ENCODE data around the gene CACNA1C. TPM values are rescaled to one million over a fixed set of nuclear protein-coding genes. Genes with fewer than 3 reads are reported as not detected.

Gene CACNA1C
- total RNA-seq, 2 experiments from 2014 or later, result 0.69 to 1.4 TPM

DNA sequence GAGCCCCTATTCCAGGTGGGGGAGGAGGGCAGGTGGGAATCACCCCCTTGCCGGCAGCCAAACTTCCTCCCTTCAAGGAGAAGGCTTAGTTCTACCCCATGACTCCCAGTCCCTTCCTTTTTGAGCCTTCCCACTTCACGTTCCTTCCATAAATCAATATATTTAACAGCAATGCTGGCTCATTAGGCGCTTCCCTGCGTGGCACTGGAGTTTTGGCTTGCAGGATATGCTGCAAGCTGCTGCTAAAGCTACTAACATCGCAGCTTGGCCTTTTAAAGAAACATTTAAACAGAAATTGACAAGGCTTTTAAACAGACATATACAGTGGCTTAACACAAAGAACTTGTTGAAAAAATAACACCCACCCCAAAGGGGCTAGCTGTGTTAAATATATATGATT is 434.0 kb downstream of the CACNA1C start:
- BruUV-seq (replicated peaks), result no TSS peak
- TF ChIP-seq, protein P1, sequence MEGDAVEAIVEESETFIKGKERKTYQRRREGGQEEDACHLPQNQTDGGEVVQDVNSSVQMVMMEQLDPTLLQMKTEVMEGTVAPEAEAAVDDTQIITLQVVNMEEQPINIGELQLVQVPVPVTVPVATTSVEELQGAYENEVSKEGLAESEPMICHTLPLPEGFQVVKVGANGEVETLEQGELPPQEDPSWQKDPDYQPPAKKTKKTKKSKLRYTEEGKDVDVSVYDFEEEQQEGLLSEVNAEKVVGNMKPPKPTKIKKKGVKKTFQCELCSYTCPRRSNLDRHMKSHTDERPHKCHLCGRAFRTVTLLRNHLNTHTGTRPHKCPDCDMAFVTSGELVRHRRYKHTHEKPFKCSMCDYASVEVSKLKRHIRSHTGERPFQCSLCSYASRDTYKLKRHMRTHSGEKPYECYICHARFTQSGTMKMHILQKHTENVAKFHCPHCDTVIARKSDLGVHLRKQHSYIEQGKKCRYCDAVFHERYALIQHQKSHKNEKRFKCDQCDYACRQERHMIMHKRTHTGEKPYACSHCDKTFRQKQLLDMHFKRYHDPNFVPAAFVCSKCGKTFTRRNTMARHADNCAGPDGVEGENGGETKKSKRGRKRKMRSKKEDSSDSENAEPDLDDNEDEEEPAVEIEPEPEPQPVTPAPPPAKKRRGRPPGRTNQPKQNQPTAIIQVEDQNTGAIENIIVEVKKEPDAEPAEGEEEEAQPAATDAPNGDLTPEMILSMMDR (conservative IDR thresholded peaks at IDR 0.05; ENCODE audit: low read length), result no peak
- no peak for TF ChIP-seq EZH2phosphoT487 (IDR thresholded peaks at IDR 0.05; ENCODE audit: borderline replicate concordance, low read depth, low read length)
- Histone ChIP-seq H3K4me3 (ENCODE audit: low read depth, low read length, poor library complexity, severe bottlenecking) (no peak overlapping the region), H2AFZ (ENCODE audit: low read length) (no peak overlapping the region), H3K4me1 (ENCODE audit: insufficient read depth, low read length, poor library complexity, severe bottlenecking) (no peaks in the 10 kb centered on the region), H3K4me2 (ENCODE audit: low read length) (no peak overlapping the region), H3K27ac (ENCODE audit: low read depth, low read length, poor library complexity, severe bottlenecking) (no peak overlapping the region), H4K20me1 (ENCODE audit: insufficient read depth, low read length) (no peaks in the 10 kb centered on the region), H3K9me3 (ENCODE audit: low read length) (no peaks in the 10 kb centered on the region), H3K9me2 (ENCODE audit: insufficient read depth, low read length) (no peaks in the 10 kb centered on the region), H3K79me2 (ENCODE audit: insufficient read depth, low read depth, low read length) (no peaks in the 10 kb centered on the region), H3K36me3 (ENCODE audit: insufficient read depth, low read length) (no peaks in the 10 kb centered on the region)
- intact Hi-C loops (cut with micrococcal nuclease; ENCODE audit: unreplicated experiment), result no loop called here
- no peak for DNase-seq (ENCODE audit: low spot score)
- ChIA-PET CTCF (ENCODE audit: unreplicated experiment) (no interaction called here), POLR2A (no interaction called here)

DNA sequence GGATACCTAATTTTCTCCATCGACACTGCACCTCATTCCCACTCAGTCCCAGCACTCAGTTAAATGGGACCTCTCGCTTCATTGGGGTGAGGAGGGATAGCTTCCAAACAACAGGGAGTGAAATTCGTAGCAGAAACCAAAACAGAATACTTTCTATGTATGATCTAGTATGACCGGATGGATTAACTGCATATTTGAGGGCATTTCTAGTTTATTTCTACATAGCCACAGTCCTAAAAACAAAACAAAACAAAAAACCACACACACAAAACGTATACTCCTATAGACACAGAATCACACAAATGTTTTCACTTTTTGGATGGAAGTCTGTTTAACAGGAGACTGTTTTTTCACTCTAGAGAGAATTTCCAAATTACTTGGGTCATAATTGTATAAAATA is 434.5 kb downstream of the CACNA1C start:
- no peak for TF ChIP-seq EZH2phosphoT487 (IDR thresholded peaks at IDR 0.05; ENCODE audit: borderline replicate concordance, low read depth, low read length)
- TF ChIP-seq, protein P1 (conservative IDR thresholded peaks at IDR 0.05; ENCODE audit: low read length), result no peak
- Histone ChIP-seq H3K4me3 (ENCODE audit: low read depth, low read length, poor library complexity, severe bottlenecking) (no peak overlapping the region), H2AFZ (ENCODE audit: low read length) (no peak overlapping the region), H3K4me2 (ENCODE audit: low read length) (no peak overlapping the region), H3K4me1 (ENCODE audit: insufficient read depth, low read length, poor library complexity, severe bottlenecking) (no peaks in the 10 kb centered on the region), H3K9me3 (ENCODE audit: low read length) (no peaks in the 10 kb centered on the region), H3K36me3 (ENCODE audit: insufficient read depth, low read length) (no peaks in the 10 kb centered on the region), H3K9me2 (ENCODE audit: insufficient read depth, low read length) (no peaks in the 10 kb centered on the region), H4K20me1 (ENCODE audit: insufficient read depth, low read length) (no peaks in the 10 kb centered on the region), H3K27ac (ENCODE audit: low read depth, low read length, poor library complexity, severe bottlenecking) (no peak overlapping the region), H3K79me2 (ENCODE audit: insufficient read depth, low read depth, low read length) (no peaks in the 10 kb centered on the region)
- ChIA-PET CTCF (ENCODE audit: unreplicated experiment) (no interaction called here), POLR2A (interaction anchor here (0.7 kb wide), 1 partner anchor 38 kb away, joined by 3 read pairs; no protein-coding TSS in a partner anchor)
- no TSS peak for BruUV-seq (replicated peaks)
- intact Hi-C loops (cut with micrococcal nuclease; ENCODE audit: unreplicated experiment), result no loop called here
- DNase-seq (ENCODE audit: low spot score), result no peak

DNA sequence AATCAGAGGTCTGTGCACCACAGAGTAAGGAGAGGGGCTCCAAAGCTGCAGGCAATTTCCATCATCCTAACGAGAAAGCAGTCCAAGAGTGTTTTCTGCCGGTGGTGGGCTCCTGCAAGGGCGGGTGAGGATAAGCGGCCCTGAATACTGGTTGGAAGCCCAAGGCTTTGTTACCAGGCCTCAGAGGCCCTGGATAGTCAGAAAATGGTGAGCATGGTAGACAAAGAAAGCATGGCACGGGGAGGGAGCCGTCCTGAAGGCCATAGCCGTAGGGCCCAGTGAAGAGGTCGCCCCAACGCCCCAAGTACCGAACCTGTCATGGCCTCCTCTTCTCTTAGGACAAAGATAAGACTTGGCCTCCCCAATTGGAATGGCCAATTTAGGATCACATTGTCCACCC is 435.3 kb downstream of the CACNA1C start:
- intact Hi-C loops (cut with micrococcal nuclease; ENCODE audit: unreplicated experiment), result no loop called here
- Histone ChIP-seq H3K27ac (ENCODE audit: low read depth, low read length, poor library complexity, severe bottlenecking) (no peak overlapping the region), H2AFZ (ENCODE audit: low read length) (no peak overlapping the region), H3K4me2 (ENCODE audit: low read length) (no peak overlapping the region), H4K20me1 (ENCODE audit: insufficient read depth, low read length) (no peaks in the 10 kb centered on the region), H3K36me3 (ENCODE audit: insufficient read depth, low read length) (no peaks in the 10 kb centered on the region), H3K4me3 (ENCODE audit: low read depth, low read length, poor library complexity, severe bottlenecking) (no peak overlapping the region), H3K79me2 (ENCODE audit: insufficient read depth, low read depth, low read length) (no peaks in the 10 kb centered on the region), H3K9me3 (ENCODE audit: low read length) (no peaks in the 10 kb centered on the region), H3K4me1 (ENCODE audit: insufficient read depth, low read length, poor library complexity, severe bottlenecking) (no peaks in the 10 kb centered on the region), H3K9me2 (ENCODE audit: insufficient read depth, low read length) (no peaks in the 10 kb centered on the region)
- no TSS peak for BruUV-seq (replicated peaks)
- ChIA-PET POLR2A (interaction anchor here (0.7 kb wide), 1 partner anchor 38 kb away, joined by 3 read pairs; no protein-coding TSS in a partner anchor), CTCF (ENCODE audit: unreplicated experiment) (no interaction called here)
- no peak for TF ChIP-seq EZH2phosphoT487 (IDR thresholded peaks at IDR 0.05; ENCODE audit: borderline replicate concordance, low read depth, low read length)
- TF ChIP-seq, protein P1 (conservative IDR thresholded peaks at IDR 0.05; ENCODE audit: low read length), result no peak
- DNase-seq (ENCODE audit: low spot score), result no peak
